Measurements from ENCODE around the gene SPPL3. TPM values are rescaled to one million over a fixed set of nuclear protein-coding genes. Genes with fewer than 3 reads are reported as not detected.

The SPPL3 gene
- total and polyA plus RNA-seq, 2 donors from 2014 or later = 23.8 to 51.9 TPM

GRCh38 chr12:120744922-120745493, 159.2 kb downstream of the SPPL3 start:
- Histone ChIP-seq H3K4me1 (ENCODE audit: control insufficient read depth in 2 of 3, insufficient read depth in 2 of 3, low read depth in 1 of 3, low read length in 3 of 3) (no peaks in the 10 kb centered on the region), H3K4me3 (ENCODE audit: low read length in 3 of 3) (no peak overlapping the region), H3K36me3 (ENCODE audit: control insufficient read depth in 2 of 3, insufficient read depth in 3 of 3, low read length in 3 of 3) (no peaks in the 10 kb centered on the region), H3K27ac (ENCODE audit: low read depth in 2 of 2, low read length in 2 of 2) (no peak overlapping the region), H3K9ac (ENCODE audit: low read length in 3 of 3) (no peak overlapping the region), H3K27me3 (ENCODE audit: control insufficient read depth, insufficient read depth, low read length) (no peaks in the 10 kb centered on the region), H3K9me3 (ENCODE audit: control insufficient read depth in 2 of 3, insufficient read depth in 1 of 3, low read length in 3 of 3) (no peaks in the 10 kb centered on the region)
- FAIRE-seq = no peak
- intact Hi-C loops (cut with DNase I) = no loop called here
- TF ChIP-seq CTCF (IDR thresholded peaks at IDR 0.05; ENCODE audit: borderline replicate concordance, extremely low read depth, insufficient read depth) = no peak
- DNase-seq = peak in 1 of 5 donors; percentile 35

GRCh38 chr12:120741476-120742421, 162.4 kb downstream of the SPPL3 start:
- intact Hi-C loops (cut with DNase I) = no loop called here
- Histone ChIP-seq H3K9me3 (ENCODE audit: control insufficient read depth in 2 of 3, insufficient read depth in 1 of 3, low read length in 3 of 3) (no peaks in the 10 kb centered on the region), H3K4me3 (ENCODE audit: low read length in 3 of 3) (no peak overlapping the region), H3K4me1 (ENCODE audit: control insufficient read depth in 2 of 3, insufficient read depth in 2 of 3, low read depth in 1 of 3, low read length in 3 of 3) (no peaks in the 10 kb centered on the region), H3K27me3 (ENCODE audit: control insufficient read depth, insufficient read depth, low read length) (no peaks in the 10 kb centered on the region), H3K36me3 (ENCODE audit: control insufficient read depth in 2 of 3, insufficient read depth in 3 of 3, low read length in 3 of 3) (peaks cover 0 to 2% (median 0%) of the 10 kb centered on the region in 3 donors), H3K9ac (ENCODE audit: low read length in 3 of 3) (no peak overlapping the region), H3K27ac (ENCODE audit: low read depth in 2 of 2, low read length in 2 of 2) (no peak overlapping the region)
- FAIRE-seq (no peak), DNase-seq (peak in 1 of 5 donors; percentile 65)
- TF ChIP-seq CTCF (IDR thresholded peaks at IDR 0.05; ENCODE audit: borderline replicate concordance, extremely low read depth, insufficient read depth) = no peak

GRCh38 chr12:120740871-120741270, 163.3 kb downstream of the SPPL3 start:
- FAIRE-seq = no peak
- no peaks in the 10 kb centered on the region for H3K9me3 ChIP-seq (ENCODE audit: control insufficient read depth in 2 of 3, insufficient read depth in 1 of 3, low read length in 3 of 3)
- no peak overlapping the region for H3K9ac ChIP-seq (ENCODE audit: low read length in 3 of 3)
- peak in 1 of 5 donors; percentile 70 for DNase-seq
- no peaks in the 10 kb centered on the region for H3K27me3 ChIP-seq (ENCODE audit: control insufficient read depth, insufficient read depth, low read length)
- no peaks in the 10 kb centered on the region for H3K4me1 ChIP-seq (ENCODE audit: control insufficient read depth in 2 of 3, insufficient read depth in 2 of 3, low read depth in 1 of 3, low read length in 3 of 3)
- H3K27ac ChIP-seq (ENCODE audit: low read depth in 2 of 2, low read length in 2 of 2) = no peak overlapping the region
- TF ChIP-seq CTCF (IDR thresholded peaks at IDR 0.05; ENCODE audit: borderline replicate concordance, extremely low read depth, insufficient read depth) = no peak
- H3K4me3 ChIP-seq (ENCODE audit: low read length in 3 of 3) = no peak overlapping the region
- intact Hi-C loops (cut with DNase I) = no loop called here
- peaks cover 0 to 2% (median 0%) of the 10 kb centered on the region in 3 donors for H3K36me3 ChIP-seq (ENCODE audit: control insufficient read depth in 2 of 3, insufficient read depth in 3 of 3, low read length in 3 of 3)

All from kidney (tissue), 14 donors.